Measurements from ENCODE around the gene STX1B. TPM values are rescaled to one million over a fixed set of nuclear protein-coding genes. Genes with fewer than 3 reads are reported as not detected.

The STX1B gene
- total and polyA plus RNA-seq, 2 of the 8 experiments (the other 6 are each of a cell fraction or from before 2014, with no cell fraction given): 8.9 to 20.2 TPM

GRCh38 chr16:31042866-31043265 lies 32.4 kb upstream of the STX1B start:
- 94% methylated on average over 10 of the region's 10 CpGs; no CpG with 5 or more reads in 1 of the 2 experiments for WGBS, 2 experiments (ENCODE audit: extremely low coverage in 1 of 2, insufficient coverage in 1 of 2, insufficient read length in 1 of 2, insufficient replicate concordance in 2 of 2, low coverage in 1 of 2, low lambda C conversion rate in 2 of 2, missing lambda C conversion rate in 1 of 2)
- POLR2A ChIA-PET (ENCODE audit: partially characterized antibody): interaction anchor here (0.7 to 3.2 kb wide), 11 partner anchors 10 to 91 kb away, joined by 3 to 15 read pairs (median 3); partner anchors contain the start of genes STX4, ZNF646 and ZNF668
- FAIRE-seq: no peak

More at GRCh38 chr16:31042866-31043265, 32.4 kb upstream of the STX1B start:
- H3K79me2 ChIP-seq (ENCODE audit: control insufficient read depth in 1 of 2, insufficient read depth in 2 of 2, low read length in 2 of 2): no peaks in the 10 kb centered on the region
- H2AFZ ChIP-seq (ENCODE audit: low read length): peak overlapping the region; percentile 28; the same call in 1 of the 2 replicates
- no peak overlapping the region for H2BK120ac ChIP-seq (replicated peaks; ENCODE audit: low read depth, low read length)
- H3K4me3 ChIP-seq (ENCODE audit: extremely low read depth in 1 of 4, insufficient read depth in 2 of 4, low read depth in 3 of 4, low read length in 4 of 4): peak overlapping the region; percentile 9 to 54 (median 40); a peak in 5 of 8 replicates
- no peak overlapping the region for H3K56ac ChIP-seq (replicated peaks; ENCODE audit: insufficient read length, low read depth, low read length)
- no peak overlapping the region for H3K27ac ChIP-seq (ENCODE audit: low read depth, low read length)
- no peak overlapping the region for H2BK15ac ChIP-seq (ENCODE audit: low read length)
- no peak for DNase-seq (ENCODE audit: low read depth in 1 of 2, low spot score in 2 of 2)
- no peak overlapping the region for H3K18ac ChIP-seq (ENCODE audit: extremely low read depth, low read length)
- H3K4ac ChIP-seq (replicated peaks; ENCODE audit: insufficient read length, low read depth, low read length): no peak overlapping the region
- no peaks in the 10 kb centered on the region for H3K9me3 ChIP-seq (ENCODE audit: insufficient read depth in 2 of 2, low read depth in 1 of 2, low read length in 1 of 2)
- no peak overlapping the region for H4K5ac ChIP-seq (ENCODE audit: insufficient read length, low read depth, low read length)
- H2BK5ac ChIP-seq (ENCODE audit: low read depth, low read length): no peak overlapping the region
- no peak overlapping the region for H2AK5ac ChIP-seq (ENCODE audit: low read depth, low read length)
- peaks cover 0 to 3% (median 0%) of the 10 kb centered on the region in 4 experiments; a peak in 3 of 7 replicates for H3K4me1 ChIP-seq (replicated peaks in 1 of 4; ENCODE audit: control insufficient read depth in 3 of 4, insufficient read depth in 4 of 4, low read length in 3 of 4)
- H3K9ac ChIP-seq (replicated peaks in 1 of 4; ENCODE audit: extremely low read depth in 1 of 4, low read depth in 3 of 4, low read length in 3 of 4): peak overlapping the region in 1 of 4 experiments; percentile 1; a peak in 1 of 7 replicates
- peak overlapping the region; percentile 57 to 69 for H3K4me2 ChIP-seq (ENCODE audit: insufficient read depth in 1 of 2, low read depth in 2 of 2, low read length in 2 of 2)
- CTCF ChIA-PET (ENCODE audit: partially characterized antibody): interaction anchor here (0.6 to 2.5 kb wide), 30 partner anchors 8 to 831 kb away, joined by 3 to 30 read pairs (median 4); partner anchors contain the start of genes HSD3B7, PRSS53, ZNF267 and ZNF646
- H3K23ac ChIP-seq (ENCODE audit: insufficient read length): no peak overlapping the region
- no peak overlapping the region for H3K14ac ChIP-seq (ENCODE audit: insufficient read length)
- H3K79me1 ChIP-seq (ENCODE audit: low read depth, low read length): no peaks in the 10 kb centered on the region; the same call in 1 of the 2 replicates
- H4K20me1 ChIP-seq (replicated peaks in 1 of 2; ENCODE audit: control insufficient read depth in 1 of 2, insufficient read depth in 2 of 2, low read length in 2 of 2): peaks cover 0 to under 1% of the 10 kb centered on the region in 2 experiments
- no peak overlapping the region for H2BK12ac ChIP-seq (ENCODE audit: low read depth, low read length)
- H4K8ac ChIP-seq (ENCODE audit: extremely low read depth, insufficient read depth, low read length): no peak overlapping the region; the same call in 1 of the 2 replicates
- H3K36me3 ChIP-seq (ENCODE audit: control insufficient read depth in 2 of 4, insufficient read depth in 4 of 4, low read length in 3 of 4): peaks cover 0 to 7% (median 0%) of the 10 kb centered on the region in 4 experiments; a peak in 1 of 8 replicates
- no peak overlapping the region for H4K91ac ChIP-seq (replicated peaks; ENCODE audit: insufficient read length, low read length)
- H3K27me3 ChIP-seq (replicated peaks in 1 of 4; ENCODE audit: control insufficient read depth in 3 of 4, extremely low read depth in 1 of 4, insufficient read depth in 3 of 4, low read length in 3 of 4): no peaks in the 10 kb centered on the region
- TF ChIP-seq MAFK (IDR thresholded peaks at IDR 0.05; ENCODE audit: low read depth, low read length) (no peak), KDM1A (IDR thresholded peaks at IDR 0.05; ENCODE audit: borderline replicate concordance, low read length) (no peak), SP4 (IDR thresholded peaks at IDR 0.05; ENCODE audit: low read length) (no peak), NANOG (IDR thresholded peaks at IDR 0.05; ENCODE audit: insufficient read depth, low read depth, low read length, poor library complexity, severe bottlenecking) (no peak), ATF2 (IDR thresholded peaks at IDR 0.05; ENCODE audit: low read length) (no peak), SIRT6 (IDR thresholded peaks at IDR 0.05; ENCODE audit: low read length) (no peak), EGR1 (IDR thresholded peaks at IDR 0.05; ENCODE audit: borderline replicate concordance, low read depth, low read length) (no peak), BCL11A (IDR thresholded peaks at IDR 0.05; ENCODE audit: low read depth in 2 of 2, low read length in 2 of 2) (no peak), SRF (IDR thresholded peaks at IDR 0.05; ENCODE audit: low read depth, low read length) (no peak), POLR2A (IDR thresholded peaks at IDR 0.05; ENCODE audit: control extremely low read depth in 1 of 2, low read depth in 2 of 2, low read length in 2 of 2) (no peak), SUZ12 (IDR thresholded peaks at IDR 0.05; ENCODE audit: low read length) (no peak), POLR2AphosphoS5 (IDR thresholded peaks at IDR 0.05; ENCODE audit: low read depth, low read length) (no peak)
- H2BK20ac ChIP-seq (ENCODE audit: low read length): no peak overlapping the region
- H3K23me2 ChIP-seq (ENCODE audit: low read depth, low read length): peaks cover 2% of the 10 kb centered on the region; the same call in 1 of the 2 replicates
